Measurements from ENCODE around the gene KCNE1.
"Not testable (repeated sequence)": the region's sequence is repeated elsewhere in the genome, so short reads cannot be mapped to it uniquely, and the experiment has no call there.

KCNE1 gene

DNA sequence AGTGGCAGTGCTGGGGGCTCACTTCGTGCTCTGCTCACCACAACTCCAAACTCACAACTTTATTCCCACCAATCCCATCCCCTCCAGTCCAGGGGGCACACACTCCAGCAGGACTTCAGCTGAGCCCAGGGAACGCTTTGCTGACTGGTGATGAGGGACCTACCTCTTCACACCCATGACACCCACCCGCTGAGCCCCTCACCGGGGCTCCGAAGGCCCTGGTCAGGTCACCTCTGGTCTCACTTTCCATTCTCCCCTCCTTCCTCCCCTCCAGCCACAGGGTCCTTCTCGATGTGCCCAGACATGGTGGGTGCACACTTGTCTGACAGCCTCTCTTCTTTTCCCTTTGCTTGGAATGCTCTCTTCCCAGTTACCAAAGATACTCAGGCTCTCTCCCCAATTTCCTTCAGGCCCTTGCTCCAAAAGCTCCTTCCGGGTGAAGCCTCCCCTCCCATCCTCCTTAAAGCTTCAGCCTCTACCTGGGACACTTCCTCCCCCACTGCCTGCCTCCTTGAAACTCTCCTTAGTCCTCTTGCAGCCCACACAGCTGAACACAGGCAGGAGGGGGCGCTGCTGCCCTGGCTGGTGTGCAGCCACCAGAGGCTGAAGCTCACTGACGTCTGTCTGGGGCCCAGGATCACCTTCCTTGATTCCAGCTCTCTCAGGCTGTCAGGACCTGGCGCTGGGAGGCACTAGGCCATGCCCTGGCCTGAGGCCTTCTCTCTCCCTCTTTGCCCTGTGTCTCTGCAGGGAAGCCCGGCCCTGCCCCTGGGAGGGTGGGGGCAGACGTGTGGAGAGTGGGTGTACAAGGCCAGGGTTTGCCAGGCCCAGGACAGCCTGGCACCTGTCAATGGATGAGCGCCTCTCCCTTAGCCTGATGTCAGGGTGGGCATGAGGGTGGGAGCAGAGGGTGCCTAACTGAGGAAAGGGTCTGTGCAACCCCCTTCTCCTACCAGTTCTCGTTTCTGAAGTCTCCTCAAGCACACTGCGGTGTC lies 1.6 kb downstream of the KCNE1 start:
- no peak for DNase-seq

GRCh38 chr21:34509151-34509550 lies 2.9 kb downstream of the KCNE1 start:
- DNase-seq, result no peak

DNA sequence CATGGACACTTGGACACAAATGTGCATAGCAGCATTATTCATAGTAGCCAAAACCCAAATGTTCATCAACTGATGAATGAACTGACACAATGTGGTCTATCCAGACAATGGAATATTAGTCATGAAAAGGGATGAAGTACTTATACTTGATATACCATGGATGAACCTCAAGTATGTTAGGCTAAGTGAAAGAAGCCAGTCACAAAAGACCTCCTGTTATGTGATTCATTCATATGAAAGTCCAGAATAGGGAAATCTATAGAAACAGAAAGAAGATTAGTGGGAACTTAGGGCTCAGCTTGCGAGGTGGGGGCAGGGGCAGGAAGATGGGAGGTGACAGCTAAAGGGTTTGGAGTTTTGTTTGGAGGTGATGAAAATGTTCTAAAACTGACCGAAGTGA lies 7.4 kb downstream of the KCNE1 start:
- no peak for DNase-seq

DNA sequence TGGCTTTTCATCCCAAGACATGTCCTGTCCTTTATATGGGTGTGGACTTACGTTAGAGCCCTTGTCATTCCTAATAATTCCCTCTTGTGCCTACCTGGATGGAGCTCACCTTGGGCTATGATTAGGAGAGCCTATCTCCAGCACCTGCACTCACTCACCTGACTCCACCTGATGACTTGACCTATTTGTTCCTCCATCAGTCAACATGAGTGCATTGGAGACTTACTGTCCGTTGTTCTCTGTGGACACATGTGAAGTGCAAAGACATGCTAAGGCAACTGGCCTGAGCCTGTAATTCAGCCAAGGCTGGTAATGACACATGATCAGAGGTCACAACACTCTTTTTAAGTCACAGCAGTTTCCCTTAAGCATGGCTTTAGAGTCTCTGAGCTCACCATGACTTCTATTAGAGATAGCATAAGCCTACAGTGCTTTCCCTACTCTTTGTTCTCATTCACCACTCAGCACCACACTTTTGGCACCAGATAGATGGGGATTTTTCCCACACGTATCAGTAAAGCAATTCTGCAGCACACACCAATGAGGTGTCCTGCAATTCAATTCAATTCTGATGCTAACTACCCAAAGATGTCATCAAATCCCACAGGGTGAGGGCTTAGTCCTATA lies 9.4 kb downstream of the KCNE1 start:
- DNase-seq, result no peak

DNA sequence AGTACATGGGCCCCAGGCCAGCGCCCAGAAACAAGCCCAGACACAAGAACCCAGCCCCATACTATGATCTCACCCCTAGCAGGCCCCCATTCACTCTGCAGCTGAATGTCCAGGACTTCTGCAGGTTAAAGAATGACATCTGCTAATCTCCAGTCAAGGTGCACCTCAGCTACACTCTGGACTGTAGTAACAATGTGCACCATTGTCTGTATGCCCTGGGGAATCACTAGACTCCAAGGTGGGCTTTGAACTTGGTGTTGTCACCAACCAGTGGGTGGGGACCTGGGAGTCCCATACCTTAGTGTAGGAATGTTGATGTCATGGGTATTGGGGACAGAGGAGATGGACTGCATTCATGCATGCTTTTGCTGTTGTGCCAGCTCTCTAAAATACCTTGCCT lies 10.3 kb downstream of the KCNE1 start:
- no peak for DNase-seq

GRCh38 chr21:34500191-34500590 lies 11.8 kb downstream of the KCNE1 start:
- no peak for DNase-seq

- no peak for DNase-seq
These were observed 12.9 kb downstream of the KCNE1 start for GRCh38 chr21:34499116-34499515.

- DNase-seq, result no peak
These were observed 13.4 kb downstream of the KCNE1 start for GRCh38 chr21:34498623-34499022.

DNA sequence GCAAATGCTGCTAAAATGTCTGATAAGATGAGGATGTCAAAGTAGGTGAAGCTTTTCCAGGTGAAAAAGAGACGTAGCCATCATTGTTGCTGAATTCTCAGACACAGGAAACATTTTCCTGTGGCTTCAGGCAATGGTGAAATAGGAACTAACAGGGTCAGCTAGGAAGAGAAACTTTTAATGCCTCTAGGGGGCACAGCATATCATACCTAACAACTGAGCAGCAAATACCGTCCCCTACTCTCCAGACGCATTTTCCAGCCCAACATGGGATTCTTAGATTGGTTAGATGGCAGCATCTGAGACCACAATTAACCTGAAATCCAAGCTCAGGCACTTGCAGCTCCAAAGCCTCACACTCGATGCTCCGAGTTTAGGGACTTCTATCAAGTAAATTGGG lies 28.2 kb downstream of the KCNE1 start:
- not testable (repeated sequence) for DNase-seq

GRCh38 chr21:34483435-34483834 lies 28.6 kb downstream of the KCNE1 start:
- not testable (repeated sequence) for DNase-seq

GRCh38 chr21:34467333-34467732 lies 44.7 kb downstream of the KCNE1 start:
- DNase-seq, result not testable (repeated sequence)

DNA sequence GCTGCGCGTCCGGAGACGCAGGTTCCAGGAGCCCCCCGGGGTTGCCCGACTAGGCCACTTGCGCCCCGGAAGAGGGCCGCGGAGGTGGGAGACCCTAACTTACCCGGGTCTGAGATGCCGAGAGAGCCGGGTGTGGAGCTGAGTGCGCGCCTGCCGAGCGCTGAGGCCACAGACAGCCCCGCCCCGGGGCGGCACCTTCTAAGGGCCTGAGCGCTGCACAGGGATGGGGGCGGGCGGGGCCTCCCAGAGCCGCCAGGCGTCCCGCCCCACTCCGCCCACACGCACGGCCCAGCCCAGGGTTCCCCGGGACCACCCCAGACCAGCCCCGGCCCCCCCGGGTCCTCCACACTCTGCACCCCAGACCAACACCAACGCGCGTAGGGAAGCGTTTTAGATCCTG lies 52.6 kb downstream of the KCNE1 start:
- DNase-seq, result not testable (repeated sequence)

- not testable (repeated sequence) for DNase-seq
These were observed 53.7 kb downstream of the KCNE1 start for GRCh38 chr21:34458266-34458665.

- not testable (repeated sequence) for DNase-seq
These were observed 55.8 kb downstream of the KCNE1 start for GRCh38 chr21:34456180-34456579.

- not testable (repeated sequence) for DNase-seq
These were observed 56.4 kb downstream of the KCNE1 start for GRCh38 chr21:34455628-34456027.

GRCh38 chr21:34447018-34447417 lies 65.0 kb downstream of the KCNE1 start:
- not testable (repeated sequence) for DNase-seq

GRCh38 chr21:34443486-34443885 lies 68.5 kb downstream of the KCNE1 start:
- DNase-seq, result not testable (repeated sequence)

- DNase-seq, result not testable (repeated sequence)
These were observed 82.3 kb downstream of the KCNE1 start for GRCh38 chr21:34429710-34430109.

DNA sequence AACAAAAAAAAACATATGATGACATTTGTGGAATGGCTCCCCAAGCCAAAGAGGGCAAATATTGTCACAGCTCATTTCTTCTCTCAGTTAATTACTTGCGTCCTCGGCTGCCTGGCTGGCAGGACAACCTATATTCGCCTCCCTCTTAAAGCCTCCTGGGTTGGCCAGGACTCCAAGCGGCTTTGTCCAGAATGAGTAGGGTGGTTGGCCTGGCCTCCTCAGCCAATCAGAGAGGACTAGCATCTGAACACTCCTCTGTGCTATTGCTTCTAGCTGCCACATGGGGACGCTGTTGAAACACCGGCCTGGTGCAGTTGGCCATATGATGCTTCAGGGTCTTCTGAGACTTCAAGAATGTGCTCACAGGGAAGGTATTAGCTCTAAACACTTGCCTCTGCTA lies 83.6 kb downstream of the KCNE1 start:
- not testable (repeated sequence) for DNase-seq

- DNase-seq, result not testable (repeated sequence)
These were observed 84.7 kb downstream of the KCNE1 start for GRCh38 chr21:34427339-34427738.

- not testable (repeated sequence) for DNase-seq
These were observed 88.2 kb downstream of the KCNE1 start, which contains the start of gene SMIM34 for GRCh38 chr21:34423805-34424204. SMIM34 (minus strand) TSS chr21:34423951; CDS start chr21:34423839, 112 bp downstream.

DNA sequence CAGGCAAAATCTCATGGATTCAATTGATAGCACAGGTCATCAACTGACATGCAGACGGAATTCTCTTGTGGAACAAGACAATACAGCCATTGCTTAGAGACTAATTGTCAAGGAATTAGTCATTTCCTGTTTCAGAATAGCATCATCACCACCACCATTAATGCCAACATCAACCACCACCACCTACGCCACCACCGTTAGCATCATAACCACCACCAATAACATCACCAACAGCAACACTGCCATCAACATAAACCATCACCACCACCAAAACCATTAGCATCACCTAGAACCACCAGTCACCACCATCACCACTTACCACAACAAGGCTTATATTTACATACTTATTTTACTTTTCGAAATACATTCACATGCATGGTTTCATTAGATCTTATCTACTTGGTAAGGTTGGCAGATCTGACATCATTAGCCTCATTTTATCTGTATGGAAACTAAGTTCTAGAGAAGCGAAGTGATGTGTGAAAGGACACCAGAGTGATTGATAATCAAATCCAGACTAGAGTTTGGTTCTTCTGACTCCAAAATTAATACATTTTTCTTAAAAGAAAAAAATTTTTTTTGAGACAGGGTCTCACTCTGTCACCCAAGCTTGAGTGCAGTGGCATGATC lies 94.4 kb downstream of the KCNE1 start:
- DNase-seq, result not testable (repeated sequence)

- DNase-seq, result not testable (repeated sequence)
These were observed 104.7 kb downstream of the KCNE1 start for GRCh38 chr21:34407294-34407693.
